Stimulated activated CD8-positive, alpha-beta memory T cell treated with anti-CD3 and anti-CD28 coated beads, Interleukin-12 subunit alpha, Interleukin-12 subunit beta, amount 100 ng/mL, for 24 hours (primary cell): ENCODE data around the gene SYT10.
"Not testable (repeated sequence)": the region's sequence is repeated elsewhere in the genome, so short reads cannot be mapped to it uniquely, and the experiment has no call there.

Source experiments
- DNase-seq: peaks from one replicate; pipeline ENCODE4 v3.0.0-alpha.2; 2020; ENCODE audit errors: extremely low read depth

SYT10 gene

GRCh38 chr12:33357181-33357580 is 82.4 kb downstream of the SYT10 start:
- no peak for DNase-seq

DNA sequence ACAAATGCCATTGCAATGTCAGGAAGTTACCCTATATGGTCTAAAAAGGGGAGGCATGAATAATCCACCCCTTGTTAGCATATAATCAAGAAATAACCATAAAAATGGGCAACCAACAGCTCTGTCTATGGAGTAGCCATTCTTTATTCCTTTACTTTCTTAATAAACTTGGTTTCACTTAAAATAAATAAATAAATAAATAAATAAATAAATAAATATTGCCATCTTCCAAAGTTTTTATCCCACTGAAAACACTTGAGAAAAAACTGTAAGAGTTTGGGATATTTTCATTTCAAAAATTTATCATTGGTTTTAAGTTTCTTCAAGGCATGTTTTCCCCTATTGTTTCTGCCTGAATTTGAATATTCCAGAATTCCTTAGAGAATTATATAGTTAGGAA is 89.8 kb downstream of the SYT10 start:
- DNase-seq = no peak

DNA sequence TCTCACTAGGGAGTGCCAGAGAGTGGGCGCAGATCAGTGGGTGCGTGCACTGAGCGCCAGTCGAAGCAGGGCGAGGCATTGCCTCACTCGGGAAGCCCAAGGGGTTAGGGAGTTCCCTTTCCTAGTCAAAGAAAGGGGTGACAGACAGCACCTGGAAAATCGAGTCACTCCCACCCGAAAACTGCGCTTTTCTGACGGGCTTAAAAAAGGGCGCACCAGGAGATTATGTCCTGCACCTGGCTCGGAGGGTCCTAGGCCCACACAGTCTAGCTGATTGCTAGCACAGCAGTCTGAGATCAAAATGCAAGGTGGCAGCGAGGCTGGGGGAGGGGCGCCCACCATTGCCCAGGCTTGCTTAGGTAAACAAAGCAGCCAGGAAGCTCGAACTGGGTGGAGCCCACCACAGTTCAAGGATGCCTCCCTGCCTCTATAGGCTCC is 107.6 kb downstream of the SYT10 start:
- not testable (repeated sequence) for DNase-seq

DNA sequence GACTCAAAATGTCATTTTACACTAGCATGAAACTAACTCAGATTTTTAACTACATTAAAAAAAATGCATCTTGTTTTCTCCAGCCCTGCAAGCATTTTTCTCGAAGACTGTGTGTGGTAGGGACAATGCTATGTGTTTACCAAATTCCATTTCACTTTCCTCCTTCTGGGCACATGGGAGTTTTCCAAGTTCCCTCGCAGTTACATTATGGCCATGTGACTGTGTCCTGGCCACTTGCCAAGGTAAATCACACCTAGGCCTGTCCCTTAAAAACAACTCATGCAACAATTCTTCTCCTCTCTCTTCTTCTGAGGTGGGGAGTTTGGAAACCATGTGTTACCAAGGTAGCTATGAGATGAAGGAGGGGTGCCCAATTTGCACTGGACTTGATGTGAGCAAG is 108.7 kb downstream of the SYT10 start:
- no peak for DNase-seq
